ENCODE results near the gene ACAN.

The ACAN gene

GRCh38 chr15:88802250-88802990, 816 bp upstream of the ACAN start:
- no peak for DNase-seq

GRCh38 chr15:88802991-88803240, 320 bp upstream of the ACAN start:
- no peak for DNase-seq

- DNase-seq: no peak
These were observed 648 bp downstream of the ACAN start for GRCh38 chr15:88803920-88804247.

- no peak for DNase-seq
These were observed 1.0 kb downstream of the ACAN start for GRCh38 chr15:88804257-88804656.

- no peak for DNase-seq
These were observed 2.0 kb downstream of the ACAN start for GRCh38 chr15:88805031-88805780.

GRCh38 chr15:88810446-88810845, 7.2 kb downstream of the ACAN start:
- DNase-seq: no peak

- peak; percentile 49 for DNase-seq
These were observed 8.9 kb downstream of the ACAN start for GRCh38 chr15:88812133-88812532.

GRCh38 chr15:88813960-88814359, 10.7 kb downstream of the ACAN start:
- no peak for DNase-seq

GRCh38 chr15:88814393-88814792, 11.2 kb downstream of the ACAN start:
- DNase-seq: no peak

- no peak for DNase-seq
These were observed 15.7 kb downstream of the ACAN start for GRCh38 chr15:88818920-88819319.

GRCh38 chr15:88821993-88822392, 18.8 kb downstream of the ACAN start:
- no peak for DNase-seq

- no peak for DNase-seq
These were observed 25.6 kb downstream of the ACAN start for GRCh38 chr15:88828791-88829190.

GRCh38 chr15:88830016-88830415, 26.8 kb downstream of the ACAN start:
- DNase-seq: no peak

- no peak for DNase-seq
These were observed 29.8 kb downstream of the ACAN start for GRCh38 chr15:88832820-88833730.

- no peak for DNase-seq
These were observed 30.5 kb downstream of the ACAN start for GRCh38 chr15:88833731-88834100.

- no peak for DNase-seq
These were observed 31.1 kb downstream of the ACAN start for GRCh38 chr15:88834211-88834812.

GRCh38 chr15:88835119-88835518, 31.9 kb downstream of the ACAN start:
- DNase-seq: no peak

GRCh38 chr15:88835646-88836045, 32.4 kb downstream of the ACAN start:
- DNase-seq: no peak

- DNase-seq: no peak
These were observed 35.4 kb downstream of the ACAN start for GRCh38 chr15:88838667-88839066.

- no peak for DNase-seq
These were observed 35.9 kb downstream of the ACAN start for GRCh38 chr15:88839146-88839545.

- DNase-seq: no peak
These were observed 36.7 kb downstream of the ACAN start for GRCh38 chr15:88839961-88840360.

- DNase-seq: peak; percentile 47
These were observed 38.0 kb downstream of the ACAN start for GRCh38 chr15:88841236-88841635.

- no peak for DNase-seq
These were observed 38.9 kb downstream of the ACAN start for GRCh38 chr15:88842156-88842555.

GRCh38 chr15:88843334-88843733, 40.1 kb downstream of the ACAN start:
- DNase-seq: no peak

Measured in NCI-H526 treated with DMSO at 0.1 percent for 48 hours (cell line).